ENCODE measurements around the gene WDR70.

GRCh38 chr5:37799865-37800421 is 420.8 kb downstream of the WDR70 start:
- no peak for TF ChIP-seq JUN (IDR thresholded peaks at IDR 0.05; ENCODE audit: borderline replicate concordance, insufficient read depth, insufficient read length, low read depth)
- TF ChIP-seq, protein P1, sequence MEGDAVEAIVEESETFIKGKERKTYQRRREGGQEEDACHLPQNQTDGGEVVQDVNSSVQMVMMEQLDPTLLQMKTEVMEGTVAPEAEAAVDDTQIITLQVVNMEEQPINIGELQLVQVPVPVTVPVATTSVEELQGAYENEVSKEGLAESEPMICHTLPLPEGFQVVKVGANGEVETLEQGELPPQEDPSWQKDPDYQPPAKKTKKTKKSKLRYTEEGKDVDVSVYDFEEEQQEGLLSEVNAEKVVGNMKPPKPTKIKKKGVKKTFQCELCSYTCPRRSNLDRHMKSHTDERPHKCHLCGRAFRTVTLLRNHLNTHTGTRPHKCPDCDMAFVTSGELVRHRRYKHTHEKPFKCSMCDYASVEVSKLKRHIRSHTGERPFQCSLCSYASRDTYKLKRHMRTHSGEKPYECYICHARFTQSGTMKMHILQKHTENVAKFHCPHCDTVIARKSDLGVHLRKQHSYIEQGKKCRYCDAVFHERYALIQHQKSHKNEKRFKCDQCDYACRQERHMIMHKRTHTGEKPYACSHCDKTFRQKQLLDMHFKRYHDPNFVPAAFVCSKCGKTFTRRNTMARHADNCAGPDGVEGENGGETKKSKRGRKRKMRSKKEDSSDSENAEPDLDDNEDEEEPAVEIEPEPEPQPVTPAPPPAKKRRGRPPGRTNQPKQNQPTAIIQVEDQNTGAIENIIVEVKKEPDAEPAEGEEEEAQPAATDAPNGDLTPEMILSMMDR (IDR thresholded peaks at IDR 0.05; ENCODE audit: extremely low read depth in 1 of 2, insufficient read depth in 1 of 2, low read depth in 1 of 2, low read length in 2 of 2), result no peak
- TF ChIP-seq GATA2 (IDR thresholded peaks at IDR 0.05; ENCODE audit: insufficient read depth, insufficient read length, low read depth, low read length), result no peak
- no peak for TF ChIP-seq POLR2A (IDR thresholded peaks at IDR 0.05; ENCODE audit: low read depth, low read length)
- TF ChIP-seq MYC (IDR thresholded peaks at IDR 0.05; ENCODE audit: low read depth, low read length), result no peak
